Liver (tissue), 9 donors: ENCODE measurements around the gene SLC7A5. TPM values are rescaled to one million over a fixed set of nuclear protein-coding genes. Genes with fewer than 3 reads are reported as not detected.
A peak's percentile ranks its signal among the peaks of the same experiment; 100 is the strongest.

Source experiments
- DNase-seq: peaks from one replicate; pipeline ENCODE4 v3.0.0-alpha.2; 2017; ENCODE audit warnings: low spot score
- H3K27ac ChIP-seq, 2 donors: one replicate each; pipeline ENCODE4 v1.7.0; 2013; ENCODE audit warnings: inconsistent platforms in 2 of 2, low read length in 2 of 2, control low read depth in 1 of 2, low read depth in 1 of 2, mild to moderate bottlenecking in 1 of 2
- H3K27me3 ChIP-seq, 4 donors: one replicate each; pipeline versions ENCODE4 v1.6.1 to v1.7.0; 2013; ENCODE audit warnings: low read length in 3 of 4, inconsistent platforms in 1 of 4, mild to moderate bottlenecking in 1 of 4, moderate library complexity in 1 of 4; ENCODE audit not compliant: control insufficient read depth in 4 of 4, insufficient read depth in 4 of 4
- H3K36me3 ChIP-seq, 4 donors: one replicate each; pipeline versions ENCODE4 v1.6.1 to v1.7.0; 2013; ENCODE audit warnings: low read length in 3 of 4, mild to moderate bottlenecking in 3 of 4, low read depth in 1 of 4, moderate library complexity in 1 of 4; ENCODE audit not compliant: control insufficient read depth in 4 of 4, insufficient read depth in 3 of 4
- H3K4me1 ChIP-seq, 4 donors: one replicate each; pipeline versions ENCODE4 v1.6.1 to v1.7.0; 2013; ENCODE audit warnings: low read length in 3 of 4, mild to moderate bottlenecking in 3 of 4, moderate library complexity in 1 of 4; ENCODE audit not compliant: control insufficient read depth in 4 of 4, insufficient read depth in 4 of 4
- H3K4me3 ChIP-seq, 3 donors: one replicate each; pipeline versions ENCODE4 v1.6.1 to v1.7.0; 2013; ENCODE audit warnings: low read length in 3 of 3, control low read depth in 1 of 3, low read depth in 1 of 3, mild to moderate bottlenecking in 1 of 3
- H3K9ac ChIP-seq, 2 donors: one replicate each; pipeline ENCODE4 v1.7.0; 2013; ENCODE audit warnings: low read length in 2 of 2, mild to moderate bottlenecking in 2 of 2, moderate library complexity in 2 of 2, control low read depth in 1 of 2, low read depth in 1 of 2
- H3K9me3 ChIP-seq, 4 donors: one replicate each; pipeline versions ENCODE4 v1.6.1 to v1.7.0; 2013; ENCODE audit warnings: low read length in 3 of 4; ENCODE audit not compliant: control insufficient read depth in 4 of 4
- ATF3 ChIP-seq: IDR thresholded peaks from 2 replicates; pipeline ENCODE4 v1.6.1; 2016; ENCODE audit warnings: antibody characterized with exemption
- CTCF ChIP-seq: fragments of 150-350 bp; IDR thresholded peaks from 2 replicates; pipeline ENCODE4 v1.5.1; 2017; ENCODE audit warnings: improper control_type of control experiment, low read depth, low read length; ENCODE audit not compliant: missing input control
- EGR1 ChIP-seq, 2 donors: IDR thresholded peaks; 2 replicates each; pipeline ENCODE4 v1.6.1; 2016 to 2018; ENCODE audit warnings: antibody characterized with exemption in 2 of 2, low read depth in 2 of 2
- FOXA1 ChIP-seq: IDR thresholded peaks from 2 replicates; pipeline ENCODE4 v1.6.1; 2016; ENCODE audit warnings: antibody characterized with exemption
- FOXA2 ChIP-seq: IDR thresholded peaks from 2 replicates; pipeline ENCODE4 v1.6.1; 2016; ENCODE audit warnings: antibody characterized with exemption
- GABPA ChIP-seq, 2 donors: IDR thresholded peaks in 1 of 2; conservative IDR thresholded peaks in 1 of 2; 2 replicates each; pipeline ENCODE4 v1.6.1; 2016; ENCODE audit warnings: antibody characterized with exemption in 2 of 2, mild to moderate bottlenecking in 1 of 2, moderate library complexity in 1 of 2
- HNF4A ChIP-seq, 2 donors: conservative IDR thresholded peaks; 2 replicates each; pipeline ENCODE4 v1.6.1; 2016; ENCODE audit warnings: antibody characterized with exemption in 2 of 2, mild to moderate bottlenecking in 2 of 2
- HNF4G ChIP-seq: IDR thresholded peaks from 2 replicates; pipeline ENCODE4 v1.6.1; 2016; ENCODE audit warnings: antibody characterized with exemption
- JUND ChIP-seq, 2 donors: IDR thresholded peaks; 2 replicates each; pipeline ENCODE4 v1.6.1; 2016; ENCODE audit warnings: antibody characterized with exemption in 2 of 2
- MAX ChIP-seq: IDR thresholded peaks from 2 replicates; pipeline ENCODE4 v1.6.1; 2016; ENCODE audit warnings: antibody characterized with exemption
- NR2F2 ChIP-seq: IDR thresholded peaks from 2 replicates; pipeline ENCODE4 v1.6.1; 2016; ENCODE audit warnings: antibody characterized with exemption
- RAD21 ChIP-seq, 2 donors: IDR thresholded peaks; 2 replicates each; pipeline ENCODE4 v1.6.1; 2016; ENCODE audit warnings: antibody characterized with exemption in 2 of 2, mild to moderate bottlenecking in 2 of 2
- REST ChIP-seq: IDR thresholded peaks from 2 replicates; pipeline ENCODE4 v1.6.1; 2016; ENCODE audit warnings: antibody characterized with exemption, mild to moderate bottlenecking
- RXRA ChIP-seq, 2 donors: IDR thresholded peaks; 2 replicates each; pipeline ENCODE4 v1.6.1; 2017 to 2018; ENCODE audit warnings: antibody characterized with exemption in 2 of 2, mild to moderate bottlenecking in 1 of 2
- SP1 ChIP-seq: IDR thresholded peaks from 2 replicates; pipeline ENCODE4 v1.6.1; 2018; ENCODE audit warnings: antibody characterized with exemption, mild to moderate bottlenecking
- TAF1 ChIP-seq: conservative IDR thresholded peaks from 2 replicates; pipeline ENCODE4 v1.6.1; 2016; ENCODE audit warnings: antibody characterized with exemption, mild to moderate bottlenecking
- YY1 ChIP-seq: IDR thresholded peaks from 2 replicates; pipeline ENCODE4 v1.6.1; 2016; ENCODE audit warnings: antibody characterized with exemption, mild to moderate bottlenecking
- ZBTB33 ChIP-seq: IDR thresholded peaks from 2 replicates; pipeline ENCODE4 v1.6.1; 2016; ENCODE audit warnings: antibody characterized with exemption
- WGBS: extraction: QIAGEN DNeasy Blood & Tissue Kit; methylation state at CpG from one replicate; pipeline ENCODE4 v1.1.7; 2013; 5-methylcytosine and 5-hydroxymethylcytosine counted together
- polyA plus RNA-seq, 2 donors: library from polyadenylated mRNA; stranded (reverse) in 1 of 2; unstranded in 1 of 2; fragments of 200-250 nt in 1 of 2; fragments of >200 nt in 1 of 2; fragmentation: Nextera tagmentation in 1 of 2; extraction: Ambion mirVana in 1 of 2; gene quantifications; one replicate each; pipeline versions ENCODE4 v1.2.1 to v1.2.3, GENCODE V29; 2013 to 2015
- total RNA-seq, 2 donors: library from RNA; depleted of rRNA; stranded (reverse); fragments of >200 nt; gene quantifications; one replicate each; pipeline ENCODE4 v1.2.3, GENCODE V29; 2014
- donor health status: healthy.
- donor health status: healthy.
- donor health status: healthy.
- donor health status: healthy.
- donor health status: healthy.

The SLC7A5 gene
- total and polyA plus RNA-seq, 4 donors, result 4.5 to 66.0 (median 10.6) TPM

- peaks cover 7 to 40% (median 30%) of the 10 kb centered on the region in 4 donors for H3K4me1 ChIP-seq
- H3K27me3 ChIP-seq, result no peaks in the 10 kb centered on the region
- WGBS, result 85% methylated on average over 22 of the region's 22 CpGs
- DNase-seq, result no peak
- no peaks in the 10 kb centered on the region for H3K9me3 ChIP-seq
- H3K4me3 ChIP-seq, result no peak overlapping the region
- H3K27ac ChIP-seq, result peak overlapping the region; percentile 24 to 66
- H3K9ac ChIP-seq, result no peak overlapping the region
- TF ChIP-seq GABPA (IDR thresholded peaks at IDR 0.05 in 1 of 2, conservative IDR thresholded peaks at IDR 0.05 in 1 of 2) (no peak), ZBTB33 (no peak), HNF4G (no peak), JUND (IDR thresholded peaks at IDR 0.05) (no peak), NR2F2 (no peak), TAF1 (no peak), RXRA (IDR thresholded peaks at IDR 0.05) (no peak), FOXA1 (no peak), EGR1 (IDR thresholded peaks at IDR 0.05; ENCODE audit: low read depth in 2 of 2) (no peak), YY1 (no peak), MAX (no peak), HNF4A (conservative IDR thresholded peaks at IDR 0.05) (no peak), CTCF (no peak), FOXA2 (no peak), RAD21 (IDR thresholded peaks at IDR 0.05) (no peak), SP1 (no peak), ATF3 (no peak), REST (no peak)
- no peaks in the 10 kb centered on the region for H3K36me3 ChIP-seq
Observed at GRCh38 chr16:87854907-87855683, 14.2 kb downstream of the SLC7A5 start.
